ENCODE results near the gene RALGAPA1. TPM values are rescaled to one million over a fixed set of nuclear protein-coding genes. Genes with fewer than 3 reads are reported as not detected.

The RALGAPA1 gene
- total and polyA plus RNA-seq, 2 donors (not counting 1 experiment from before 2014, with no cell fraction given), result 17.3 to 94.0 TPM

- CTCF ChIA-PET, result no interaction called here
- POLR2A ChIA-PET, result no interaction called here
Observed at GRCh38 chr14:35525695-35526094, 283.4 kb downstream of the RALGAPA1 start.

GRCh38 chr14:35519986-35520385 is 289.1 kb downstream of the RALGAPA1 start:
- TF ChIP-seq CTCF (IDR thresholded peaks at IDR 0.05), result no peak
- no peak for TF ChIP-seq EZH2 (IDR thresholded peaks at IDR 0.05; ENCODE audit: borderline replicate concordance, insufficient read depth, low read depth, low read length, poor library complexity, severe bottlenecking)
- Histone ChIP-seq H3K27me3 (replicated peaks in 1 of 4; ENCODE audit: control extremely low read depth in 1 of 4, control insufficient read depth in 3 of 4, insufficient read depth in 4 of 4, low read length in 3 of 4) (peaks cover 0 to 7% (median 0%) of the 10 kb centered on the region in 4 experiments), H3K36me3 (replicated peaks in 1 of 2; ENCODE audit: control extremely low read depth in 1 of 2, control insufficient read depth in 1 of 2, extremely low read depth in 1 of 2, insufficient read depth in 2 of 2, low read length in 1 of 2) (no peaks in the 10 kb centered on the region), H3K79me2 (ENCODE audit: control insufficient read depth, insufficient read depth, low read length) (no peaks in the 10 kb centered on the region), H4K20me1 (ENCODE audit: control insufficient read depth, insufficient read depth, low read length, poor library complexity, severe bottlenecking) (no peaks in the 10 kb centered on the region), H3K9ac (ENCODE audit: low read length) (no peak overlapping the region), H3K4me3 (ENCODE audit: control extremely low read depth in 1 of 5, extremely low read depth in 1 of 5, insufficient read depth in 1 of 5, low read depth in 2 of 5, low read length in 4 of 5) (no peak overlapping the region), H3K27ac (ENCODE audit: low read length in 2 of 2) (no peak overlapping the region), H2AFZ (ENCODE audit: insufficient read depth, low read depth, low read length, poor library complexity, severe bottlenecking) (no peak overlapping the region), H3K4me2 (replicated peaks; ENCODE audit: low read depth, low read length, poor library complexity, severe bottlenecking) (no peak overlapping the region), H3K9me3 (ENCODE audit: control extremely low read depth in 1 of 3, control insufficient read depth in 2 of 3, insufficient read depth in 1 of 3, low read length in 2 of 3) (peaks cover 0 to 5% (median 1%) of the 10 kb centered on the region in 3 donors), H3K4me1 (ENCODE audit: control insufficient read depth in 2 of 2, insufficient read depth in 2 of 2, low read length in 2 of 2) (no peaks in the 10 kb centered on the region)
- Mint-ChIP-seq H3K9me3 (ENCODE audit: insufficient read depth) (no peaks in the 10 kb centered on the region), H3K4me3 (no peak overlapping the region), H3K27ac (no peak overlapping the region), H3K4me1 (peaks cover 4% of the 10 kb centered on the region), H3K27me3 (peaks cover 17% of the 10 kb centered on the region)
- DNase-seq (no peak), ATAC-seq (ENCODE audit: low read depth) (no peak)
- intact Hi-C loops (cut with micrococcal nuclease), result no loop called here
- CTCF ChIA-PET, result no interaction called here
- no CpG with 5 or more reads among the region's 2 CpGs for WGBS (ENCODE audit: insufficient coverage)
- POLR2A ChIA-PET, result no interaction called here

More at GRCh38 chr14:35525695-35526094, 283.4 kb downstream of the RALGAPA1 start:
- no peaks in the 10 kb centered on the region for H3K9me3 Mint-ChIP-seq (ENCODE audit: insufficient read depth)
- no peaks in the 10 kb centered on the region for H4K20me1 ChIP-seq (ENCODE audit: control insufficient read depth, insufficient read depth, low read length, poor library complexity, severe bottlenecking)
- TF ChIP-seq CTCF (IDR thresholded peaks at IDR 0.05) (no peak), EZH2 (IDR thresholded peaks at IDR 0.05; ENCODE audit: borderline replicate concordance, insufficient read depth, low read depth, low read length, poor library complexity, severe bottlenecking) (no peak)
- intact Hi-C loops (cut with micrococcal nuclease), result no loop called here
- no peaks in the 10 kb centered on the region for H3K36me3 ChIP-seq (replicated peaks in 1 of 2; ENCODE audit: control extremely low read depth in 1 of 2, control insufficient read depth in 1 of 2, extremely low read depth in 1 of 2, insufficient read depth in 2 of 2, low read length in 1 of 2)
- peaks cover 32% of the 10 kb centered on the region for H3K27me3 Mint-ChIP-seq
- no peak overlapping the region for H3K9ac ChIP-seq (ENCODE audit: low read length)
- H3K27me3 ChIP-seq (replicated peaks in 1 of 4; ENCODE audit: control extremely low read depth in 1 of 4, control insufficient read depth in 3 of 4, insufficient read depth in 4 of 4, low read length in 3 of 4), result peaks cover 0 to 14% (median 0%) of the 10 kb centered on the region in 4 experiments
- WGBS (ENCODE audit: insufficient coverage), result 86% methylated on average over 2 of the region's 3 CpGs
- H3K4me3 ChIP-seq (ENCODE audit: control extremely low read depth in 1 of 5, extremely low read depth in 1 of 5, insufficient read depth in 1 of 5, low read depth in 2 of 5, low read length in 4 of 5), result no peak overlapping the region
- no peak overlapping the region for H3K27ac Mint-ChIP-seq
- H3K4me1 ChIP-seq (ENCODE audit: control insufficient read depth in 2 of 2, insufficient read depth in 2 of 2, low read length in 2 of 2), result no peaks in the 10 kb centered on the region
- H3K4me3 Mint-ChIP-seq, result no peak overlapping the region
- H3K9me3 ChIP-seq (ENCODE audit: control extremely low read depth in 1 of 3, control insufficient read depth in 2 of 3, insufficient read depth in 1 of 3, low read length in 2 of 3), result peaks cover 0 to 12% (median 1%) of the 10 kb centered on the region in 3 donors
- H3K79me2 ChIP-seq (ENCODE audit: control insufficient read depth, insufficient read depth, low read length), result no peaks in the 10 kb centered on the region
- H3K27ac ChIP-seq (ENCODE audit: low read length in 2 of 2), result no peak overlapping the region
- H2AFZ ChIP-seq (ENCODE audit: insufficient read depth, low read depth, low read length, poor library complexity, severe bottlenecking), result no peak overlapping the region
- no peak for ATAC-seq (ENCODE audit: low read depth)
- no peaks in the 10 kb centered on the region for H3K4me1 Mint-ChIP-seq
- no peak overlapping the region for H3K4me2 ChIP-seq (replicated peaks; ENCODE audit: low read depth, low read length, poor library complexity, severe bottlenecking)
- DNase-seq, result no peak
